HG03521 (cell line): Measurements from ENCODE around the gene LY86.

ENCODE experiments used
- ATAC-seq: cut with Tn5 transposase; IDR thresholded peaks from one replicate; pipeline ENCODE4 v1.9.1; 2021; ENCODE audit warnings: mild to moderate bottlenecking, moderate library complexity; ENCODE audit not compliant: unreplicated experiment

The LY86 gene

DNA sequence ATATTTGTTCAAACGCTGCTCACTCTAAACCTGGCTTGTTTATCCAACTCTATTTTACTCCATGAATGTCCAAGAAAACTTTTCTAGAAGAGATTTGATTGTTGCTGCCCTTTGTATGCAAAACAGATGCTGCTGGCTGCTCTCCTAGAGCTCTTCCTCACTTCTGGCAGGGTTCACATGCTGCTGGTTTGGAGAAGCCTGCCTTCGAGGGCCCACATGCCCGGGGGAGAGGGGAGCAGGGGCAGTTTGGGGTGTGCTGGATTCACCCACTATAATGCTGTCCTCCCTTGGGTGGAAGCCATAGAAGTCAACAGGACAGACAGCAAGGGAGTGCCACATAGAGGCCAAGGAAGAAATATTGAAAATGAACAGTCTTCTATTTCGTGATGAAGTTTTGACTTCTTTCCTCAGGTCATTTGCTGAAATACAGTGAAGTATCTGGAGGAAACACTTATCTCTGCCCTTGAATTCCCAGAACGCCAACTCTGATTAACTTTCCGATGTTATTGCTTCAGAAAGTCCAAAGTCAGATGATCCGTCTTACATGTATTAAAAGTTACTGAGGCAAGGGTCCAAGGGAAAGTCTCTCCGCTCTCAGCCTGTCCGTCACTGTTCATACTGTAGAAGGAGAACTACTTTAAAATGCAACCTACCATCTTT lies 32.4 kb downstream of the LY86 start:
- no peak for ATAC-seq

- no peak for ATAC-seq
Measured at GRCh38 chr6:6622501-6622900, 34.0 kb downstream of the LY86 start.

- ATAC-seq: no peak
Measured at GRCh38 chr6:6623553-6623952, 35.0 kb downstream of the LY86 start.

- ATAC-seq: no peak
Measured at GRCh38 chr6:6624269-6624990, 35.9 kb downstream of the LY86 start.

DNA sequence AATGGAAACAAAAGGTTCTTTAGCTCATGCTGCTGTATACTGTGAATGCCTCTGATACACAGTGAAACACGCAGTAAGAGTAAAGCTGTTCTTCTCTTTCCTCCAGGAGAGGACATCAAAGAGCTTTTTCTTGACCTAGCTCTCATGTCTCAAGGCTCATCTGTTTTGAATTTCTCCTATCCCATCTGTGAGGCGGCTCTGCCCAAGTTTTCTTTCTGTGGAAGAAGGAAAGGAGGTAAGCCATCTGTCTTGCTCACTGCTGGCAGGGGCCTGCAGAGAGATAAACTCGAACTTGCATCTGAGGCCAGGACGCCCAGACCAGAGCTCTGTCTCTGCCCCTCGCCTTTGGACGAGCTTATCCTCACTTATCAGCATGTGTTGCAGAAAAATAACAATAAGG lies 37.7 kb downstream of the LY86 start:
- ATAC-seq: no peak

GRCh38 chr6:6629402-6629801 lies 40.9 kb downstream of the LY86 start:
- no peak for ATAC-seq

DNA sequence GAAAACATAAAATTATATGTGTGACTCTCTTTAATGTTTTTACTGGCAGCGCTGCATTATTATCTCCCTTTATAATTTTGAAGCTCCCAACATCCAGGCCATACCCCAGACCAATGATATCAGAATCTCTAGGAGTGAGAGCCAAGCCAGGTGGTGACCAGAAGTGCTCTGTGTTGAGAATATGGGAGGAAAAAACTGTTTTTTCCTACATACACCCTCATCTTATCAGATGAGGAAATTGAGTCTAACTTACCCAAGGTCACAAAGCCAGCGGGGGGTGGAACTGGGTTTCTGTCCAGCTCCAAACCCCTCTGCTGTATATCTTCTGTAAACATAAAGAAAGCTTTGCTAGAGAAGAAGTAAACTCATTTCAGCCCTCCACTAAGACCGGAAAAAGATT lies 42.5 kb downstream of the LY86 start:
- ATAC-seq: no peak

DNA sequence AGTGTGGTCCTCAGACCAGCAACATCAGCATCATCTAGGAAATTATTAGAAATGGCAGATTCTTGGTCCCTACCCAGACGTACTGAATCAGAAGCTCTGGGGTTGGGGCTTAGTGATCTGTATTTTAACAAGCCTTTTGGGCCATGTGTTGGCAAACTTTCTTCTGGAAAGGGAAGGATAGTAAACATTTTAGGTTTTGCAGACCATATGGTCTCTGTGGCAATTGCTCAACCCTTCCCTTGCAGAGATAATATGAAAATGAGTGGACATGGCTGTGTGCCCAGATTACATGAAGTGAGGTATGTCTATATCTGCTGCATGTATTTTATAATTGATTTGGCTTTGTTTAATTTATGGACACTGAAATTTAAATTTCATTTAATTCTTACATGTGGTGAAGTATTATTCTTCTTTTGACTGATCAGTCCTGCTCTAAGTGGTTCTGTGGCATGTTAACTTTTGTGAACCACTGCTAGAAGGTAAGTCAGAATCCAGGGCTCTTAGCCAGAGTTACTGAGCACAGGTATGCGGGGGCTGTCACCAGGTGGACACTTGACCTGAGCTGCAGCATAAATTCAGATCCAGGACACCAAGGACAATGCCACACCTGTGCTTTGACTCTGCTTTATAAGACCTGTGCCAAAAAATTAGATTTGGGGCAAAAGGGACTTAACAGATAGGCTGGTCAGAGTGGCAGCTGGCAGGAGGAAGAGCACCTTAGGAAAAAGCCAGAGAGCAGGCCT lies 43.2 kb downstream of the LY86 start:
- no peak for ATAC-seq

DNA sequence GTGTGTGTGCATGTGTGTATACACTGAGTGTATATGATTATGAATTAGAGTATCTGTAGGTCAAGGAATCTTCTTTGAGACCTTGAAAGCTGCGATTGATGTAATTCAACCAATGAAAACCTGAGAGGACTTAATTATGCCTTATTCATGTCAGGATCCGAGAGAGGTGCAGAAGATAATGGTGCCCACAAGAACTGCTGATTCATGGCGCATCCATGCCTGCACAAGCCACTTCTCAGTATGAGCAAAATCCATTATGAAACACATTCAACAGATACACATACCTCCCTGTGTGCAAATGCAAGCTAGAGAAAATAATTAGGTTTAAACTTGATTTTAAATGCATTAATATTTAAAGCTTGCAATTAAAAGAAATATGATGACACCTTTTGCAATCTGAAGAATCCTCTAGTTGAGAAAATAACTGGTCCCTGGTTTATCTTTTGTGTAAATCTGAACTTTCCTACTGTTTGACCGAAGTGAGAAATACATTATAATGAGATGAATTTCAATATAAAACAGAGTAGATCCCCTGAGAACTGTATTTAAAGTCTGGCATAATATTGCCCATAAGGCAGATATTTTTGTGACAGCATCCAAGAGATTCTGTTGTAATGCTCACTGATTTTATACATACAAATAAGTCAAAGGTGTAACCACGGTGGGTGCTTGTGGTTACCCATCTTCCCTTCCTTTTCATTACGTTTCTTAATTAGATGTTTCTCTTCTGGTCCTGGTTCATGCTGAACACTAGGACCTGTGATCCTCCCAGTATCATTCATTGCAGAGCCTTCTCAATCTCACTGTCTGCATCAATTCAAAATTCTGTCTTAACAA lies 45.6 kb downstream of the LY86 start:
- no peak for ATAC-seq

GRCh38 chr6:6634735-6635075 lies 46.2 kb downstream of the LY86 start:
- no peak for ATAC-seq

DNA sequence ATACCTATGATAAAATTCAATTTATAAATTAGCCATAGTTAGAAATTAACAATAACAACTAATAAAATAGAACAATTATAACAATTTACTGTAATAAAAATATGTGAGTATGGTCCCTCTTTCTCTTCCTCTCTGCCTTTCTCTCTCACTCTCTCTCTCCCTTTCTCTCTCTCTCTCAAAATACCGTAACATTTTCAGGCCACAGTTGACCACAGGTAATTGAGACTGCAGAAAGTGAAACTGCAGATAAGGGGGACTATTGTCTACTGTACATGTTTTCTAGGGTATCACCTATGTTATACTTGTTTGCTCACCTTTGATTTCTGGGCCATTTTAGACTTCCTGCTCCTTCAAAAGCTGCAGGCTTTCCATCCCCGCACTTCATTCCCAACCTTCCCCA lies 46.8 kb downstream of the LY86 start:
- peak; percentile 59 for ATAC-seq

GRCh38 chr6:6635869-6636268 lies 47.3 kb downstream of the LY86 start:
- ATAC-seq: peak; percentile 66

DNA sequence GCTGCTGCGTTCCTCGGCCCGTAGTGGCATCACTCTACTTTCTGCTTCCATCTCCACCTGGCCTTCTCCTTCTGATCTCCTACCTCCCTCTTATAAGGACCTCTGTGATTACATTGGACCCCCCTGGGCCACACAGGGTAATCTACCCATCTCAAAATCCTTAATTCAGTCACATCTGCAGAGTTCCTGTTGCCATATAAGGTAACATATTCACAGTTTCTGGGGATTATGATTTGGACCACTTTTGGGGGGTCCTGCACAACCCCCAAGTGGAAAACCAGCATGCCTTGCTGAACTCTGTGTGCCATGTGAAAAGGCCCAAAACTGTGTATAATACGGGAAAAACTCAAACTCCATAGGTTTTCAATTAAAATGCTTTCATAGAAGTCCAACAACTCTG lies 51.1 kb downstream of the LY86 start:
- ATAC-seq: no peak

DNA sequence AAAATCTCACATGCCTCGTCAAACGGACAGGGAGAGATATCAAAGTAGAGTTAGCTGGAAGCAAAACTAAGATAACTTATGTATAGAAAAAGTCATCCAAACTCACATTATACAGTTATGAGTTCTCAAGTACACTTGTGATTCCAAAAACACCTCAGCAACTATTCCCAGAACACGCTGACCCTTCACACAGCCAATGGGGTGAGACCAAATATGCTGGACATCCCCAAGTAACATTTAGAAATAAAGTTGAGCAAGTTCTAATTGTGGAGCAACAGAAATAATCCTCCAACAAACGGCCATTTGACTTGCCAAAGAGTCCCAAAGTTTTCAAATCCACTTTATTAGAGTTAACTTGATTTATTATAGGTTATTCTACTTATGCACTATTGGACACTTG lies 52.4 kb downstream of the LY86 start:
- no peak for ATAC-seq

GRCh38 chr6:6643398-6643797 lies 54.9 kb downstream of the LY86 start:
- ATAC-seq: peak; percentile 84

- no peak for ATAC-seq
Measured at GRCh38 chr6:6645261-6645917, 56.9 kb downstream of the LY86 start.

DNA sequence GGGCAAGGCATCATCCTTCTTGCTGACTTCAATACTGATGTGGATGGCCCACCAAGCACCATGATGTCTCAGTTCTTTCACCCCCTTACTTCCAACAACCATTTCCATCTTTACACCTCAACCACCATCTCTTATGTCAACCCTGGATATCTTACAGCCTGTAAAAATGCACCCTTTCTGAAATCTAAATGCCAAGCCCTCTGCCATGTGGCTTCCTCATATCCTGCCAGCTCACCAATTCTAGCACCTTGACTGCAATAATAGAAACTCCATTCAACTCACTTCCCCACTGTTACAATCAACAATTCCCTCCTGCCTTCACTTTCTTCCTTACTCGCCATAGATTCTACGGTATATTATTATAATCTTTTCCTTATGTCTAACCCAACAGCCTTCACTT lies 57.9 kb downstream of the LY86 start:
- no peak for ATAC-seq

DNA sequence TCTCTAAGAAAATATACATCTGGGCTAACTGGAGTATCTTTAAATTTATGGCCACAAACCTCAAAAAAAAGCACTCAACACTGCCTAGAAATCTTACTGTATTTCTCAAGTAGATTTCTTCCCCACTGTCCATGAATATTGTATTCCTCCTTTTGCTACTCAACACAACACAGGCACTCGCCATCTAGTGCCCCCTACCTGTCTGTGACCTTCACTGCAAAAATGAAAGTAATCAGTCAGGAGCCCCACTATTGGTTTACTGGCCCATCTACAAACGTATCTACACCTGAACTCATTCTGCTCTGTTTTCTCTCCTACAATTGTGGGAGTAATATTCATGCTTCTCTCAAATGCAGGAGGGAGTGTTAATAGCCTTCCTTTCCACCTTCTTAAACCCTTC lies 58.3 kb downstream of the LY86 start:
- no peak for ATAC-seq

DNA sequence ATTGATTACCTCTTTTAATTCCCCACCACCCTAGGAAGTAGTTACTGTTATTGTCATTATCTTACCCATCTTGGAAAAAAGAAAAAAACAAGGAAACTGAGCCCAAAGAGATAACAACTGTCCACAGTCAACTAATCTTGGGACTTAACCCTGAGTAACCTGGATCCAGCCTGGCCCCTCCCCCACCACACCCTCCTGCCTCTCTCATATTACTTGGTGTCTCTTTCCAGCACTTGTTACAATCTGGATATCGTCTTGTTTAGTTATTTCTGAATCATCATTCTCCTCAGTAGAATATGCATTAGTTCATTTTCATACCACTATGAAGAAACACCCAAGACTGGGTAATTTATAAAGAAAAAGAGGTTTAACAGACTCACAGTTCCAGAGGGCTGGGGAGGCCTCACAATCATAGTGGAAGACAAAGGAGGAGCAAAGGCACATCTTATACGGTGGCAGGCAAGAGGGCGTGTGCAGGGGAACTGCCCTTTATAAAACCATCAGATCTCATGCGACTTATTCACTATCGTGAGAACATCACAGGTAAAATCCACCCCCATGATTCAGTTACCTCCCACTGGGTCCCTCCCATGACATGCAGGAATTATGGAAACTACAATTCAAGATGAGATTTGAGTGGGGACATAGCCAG lies 60.3 kb downstream of the LY86 start:
- ATAC-seq: no peak

- no peak for ATAC-seq
Measured at GRCh38 chr6:6649824-6650349, 61.4 kb downstream of the LY86 start.
